ENCODE measurements around the gene NCAPD2.

NCAPD2 gene

DNA sequence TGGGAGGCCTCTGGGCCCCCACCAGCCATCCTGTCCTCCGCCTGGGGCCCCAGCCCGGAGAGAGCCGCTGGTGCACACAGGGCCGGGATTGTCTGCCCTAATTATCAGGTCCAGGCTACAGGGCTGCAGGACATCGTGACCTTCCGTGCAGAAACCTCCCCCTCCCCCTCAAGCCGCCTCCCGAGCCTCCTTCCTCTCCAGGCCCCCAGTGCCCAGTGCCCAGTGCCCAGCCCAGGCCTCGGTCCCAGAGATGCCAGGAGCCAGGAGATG, 39.7 kb downstream of the NCAPD2 start:
- DNase-seq (ENCODE audit: low read depth in 2 of 2): no peak

DNA sequence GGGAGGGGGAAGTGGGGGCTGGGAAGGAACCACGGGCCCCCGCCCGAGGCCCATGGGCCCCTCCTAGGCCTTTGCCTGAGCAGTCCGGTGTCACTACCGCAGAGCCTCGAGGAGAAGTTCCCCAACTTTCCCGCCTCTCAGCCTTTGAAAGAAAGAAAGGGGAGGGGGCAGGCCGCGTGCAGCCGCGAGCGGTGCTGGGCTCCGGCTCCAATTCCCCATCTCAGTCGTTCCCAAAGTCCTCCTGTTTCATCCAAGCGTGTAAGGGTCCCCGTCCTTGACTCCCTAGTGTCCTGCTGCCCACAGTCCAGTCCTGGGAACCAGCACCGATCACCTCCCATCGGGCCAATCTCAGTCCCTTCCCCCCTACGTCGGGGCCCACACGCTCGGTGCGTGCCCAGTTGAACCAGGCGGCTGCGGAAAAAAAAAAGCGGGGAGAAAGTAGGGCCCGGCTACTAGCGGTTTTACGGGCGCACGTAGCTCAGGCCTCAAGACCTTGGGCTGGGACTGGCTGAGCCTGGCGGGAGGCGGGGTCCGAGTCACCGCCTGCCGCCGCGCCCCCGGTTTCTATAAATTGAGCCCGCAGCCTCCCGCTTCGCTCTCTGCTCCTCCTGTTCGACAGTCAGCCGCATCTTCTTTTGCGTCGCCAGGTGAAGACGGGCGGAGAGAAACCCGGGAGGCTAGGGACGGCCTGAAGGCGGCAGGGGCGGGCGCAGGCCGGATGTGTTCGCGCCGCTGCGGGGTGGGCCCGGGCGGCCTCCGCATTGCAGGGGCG, 40.2 kb downstream of the NCAPD2 start, which contains the start of gene GAPDH:
Gene GAPDH (plus strand): TSS at position 595 of the 772 bp plus-strand sequence. CDS start 316 bp downstream, outside the sequence.
- peak; percentile 87 for DNase-seq (ENCODE audit: low read depth in 2 of 2)

DNA sequence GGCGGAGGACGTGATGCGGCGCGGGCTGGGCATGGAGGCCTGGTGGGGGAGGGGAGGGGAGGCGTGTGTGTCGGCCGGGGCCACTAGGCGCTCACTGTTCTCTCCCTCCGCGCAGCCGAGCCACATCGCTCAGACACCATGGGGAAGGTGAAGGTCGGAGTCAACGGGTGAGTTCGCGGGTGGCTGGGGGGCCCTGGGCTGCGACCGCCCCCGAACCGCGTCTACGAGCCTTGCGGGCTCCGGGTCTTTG, 40.7 kb downstream of the NCAPD2 start:
- no peak for DNase-seq (ENCODE audit: low read depth in 2 of 2)

DNA sequence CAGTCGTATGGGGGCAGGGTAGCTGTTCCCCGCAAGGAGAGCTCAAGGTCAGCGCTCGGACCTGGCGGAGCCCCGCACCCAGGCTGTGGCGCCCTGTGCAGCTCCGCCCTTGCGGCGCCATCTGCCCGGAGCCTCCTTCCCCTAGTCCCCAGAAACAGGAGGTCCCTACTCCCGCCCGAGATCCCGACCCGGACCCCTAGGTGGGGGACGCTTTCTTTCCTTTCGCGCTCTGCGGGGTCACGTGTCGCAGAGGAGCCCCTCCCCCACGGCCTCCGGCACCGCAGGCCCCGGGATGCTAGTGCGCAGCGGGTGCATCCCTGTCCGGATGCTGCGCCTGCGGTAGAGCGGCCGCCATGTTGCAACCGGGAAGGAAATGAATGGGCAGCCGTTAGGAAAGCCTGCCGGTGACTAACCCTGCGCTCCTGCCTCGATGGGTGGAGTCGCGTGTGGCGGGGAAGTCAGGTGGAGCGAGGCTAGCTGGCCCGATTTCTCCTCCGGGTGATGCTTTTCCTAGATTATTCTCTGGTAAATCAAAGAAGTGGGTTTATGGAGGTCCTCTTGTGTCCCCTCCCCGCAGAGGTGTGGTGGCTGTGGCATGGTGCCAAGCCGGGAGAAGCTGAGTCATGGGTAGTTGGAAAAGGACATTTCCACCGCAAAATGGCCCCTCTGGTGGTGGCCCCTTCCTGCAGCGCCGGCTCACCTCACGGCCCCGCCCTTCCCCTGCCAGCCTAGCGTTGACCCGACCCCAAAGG, 41.2 kb downstream of the NCAPD2 start:
- peak; percentile 66 to 72 for DNase-seq (ENCODE audit: low read depth in 2 of 2)

DNA sequence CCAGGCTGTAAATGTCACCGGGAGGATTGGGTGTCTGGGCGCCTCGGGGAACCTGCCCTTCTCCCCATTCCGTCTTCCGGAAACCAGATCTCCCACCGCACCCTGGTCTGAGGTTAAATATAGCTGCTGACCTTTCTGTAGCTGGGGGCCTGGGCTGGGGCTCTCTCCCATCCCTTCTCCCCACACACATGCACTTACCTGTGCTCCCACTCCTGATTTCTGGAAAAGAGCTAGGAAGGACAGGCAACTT, 41.7 kb downstream of the NCAPD2 start:
- DNase-seq (ENCODE audit: low read depth in 2 of 2): no peak

DNA sequence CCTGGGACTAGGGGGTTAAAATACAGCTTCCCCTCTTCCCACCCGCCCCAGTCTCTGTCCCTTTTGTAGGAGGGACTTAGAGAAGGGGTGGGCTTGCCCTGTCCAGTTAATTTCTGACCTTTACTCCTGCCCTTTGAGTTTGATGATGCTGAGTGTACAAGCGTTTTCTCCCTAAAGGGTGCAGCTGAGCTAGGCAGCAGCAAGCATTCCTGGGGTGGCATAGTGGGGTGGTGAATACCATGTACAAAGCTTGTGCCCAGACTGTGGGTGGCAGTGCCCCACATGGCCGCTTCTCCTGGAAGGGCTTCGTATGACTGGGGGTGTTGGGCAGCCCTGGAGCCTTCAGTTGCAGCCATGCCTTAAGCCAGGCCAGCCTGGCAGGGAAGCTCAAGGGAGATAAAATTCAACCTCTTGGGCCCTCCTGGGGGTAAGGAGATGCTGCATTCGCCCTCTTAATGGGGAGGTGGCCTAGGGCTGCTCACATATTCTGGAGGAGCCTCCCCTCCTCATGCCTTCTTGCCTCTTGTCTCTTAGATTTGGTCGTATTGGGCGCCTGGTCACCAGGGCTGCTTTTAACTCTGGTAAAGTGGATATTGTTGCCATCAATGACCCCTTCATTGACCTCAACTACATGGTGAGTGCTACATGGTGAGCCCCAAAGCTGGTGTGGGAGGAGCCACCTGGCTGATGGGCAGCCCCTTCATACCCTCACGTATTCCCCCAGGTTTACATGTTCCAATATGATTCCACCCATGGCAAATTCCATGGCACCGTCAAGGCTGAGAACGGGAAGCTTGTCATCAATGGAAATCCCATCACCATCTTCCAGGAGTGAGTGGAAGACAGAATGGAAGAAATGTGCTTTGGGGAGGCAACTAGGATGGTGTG, 42.3 kb downstream of the NCAPD2 start:
- no peak for DNase-seq (ENCODE audit: low read depth in 2 of 2)

DNA sequence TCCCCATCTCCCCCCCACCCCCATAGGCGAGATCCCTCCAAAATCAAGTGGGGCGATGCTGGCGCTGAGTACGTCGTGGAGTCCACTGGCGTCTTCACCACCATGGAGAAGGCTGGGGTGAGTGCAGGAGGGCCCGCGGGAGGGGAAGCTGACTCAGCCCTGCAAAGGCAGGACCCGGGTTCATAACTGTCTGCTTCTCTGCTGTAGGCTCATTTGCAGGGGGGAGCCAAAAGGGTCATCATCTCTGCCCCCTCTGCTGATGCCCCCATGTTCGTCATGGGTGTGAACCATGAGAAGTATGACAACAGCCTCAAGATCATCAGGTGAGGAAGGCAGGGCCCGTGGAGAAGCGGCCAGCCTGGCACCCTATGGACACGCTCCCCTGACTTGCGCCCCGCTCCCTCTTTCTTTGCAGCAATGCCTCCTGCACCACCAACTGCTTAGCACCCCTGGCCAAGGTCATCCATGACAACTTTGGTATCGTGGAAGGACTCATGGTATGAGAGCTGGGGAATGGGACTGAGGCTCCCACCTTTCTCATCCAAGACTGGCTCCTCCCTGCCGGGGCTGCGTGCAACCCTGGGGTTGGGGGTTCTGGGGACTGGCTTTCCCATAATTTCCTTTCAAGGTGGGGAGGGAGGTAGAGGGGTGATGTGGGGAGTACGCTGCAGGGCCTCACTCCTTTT, 43.1 kb downstream of the NCAPD2 start:
- peak in 1 of 2 donors; percentile 15 for DNase-seq (ENCODE audit: low read depth in 2 of 2)

DNA sequence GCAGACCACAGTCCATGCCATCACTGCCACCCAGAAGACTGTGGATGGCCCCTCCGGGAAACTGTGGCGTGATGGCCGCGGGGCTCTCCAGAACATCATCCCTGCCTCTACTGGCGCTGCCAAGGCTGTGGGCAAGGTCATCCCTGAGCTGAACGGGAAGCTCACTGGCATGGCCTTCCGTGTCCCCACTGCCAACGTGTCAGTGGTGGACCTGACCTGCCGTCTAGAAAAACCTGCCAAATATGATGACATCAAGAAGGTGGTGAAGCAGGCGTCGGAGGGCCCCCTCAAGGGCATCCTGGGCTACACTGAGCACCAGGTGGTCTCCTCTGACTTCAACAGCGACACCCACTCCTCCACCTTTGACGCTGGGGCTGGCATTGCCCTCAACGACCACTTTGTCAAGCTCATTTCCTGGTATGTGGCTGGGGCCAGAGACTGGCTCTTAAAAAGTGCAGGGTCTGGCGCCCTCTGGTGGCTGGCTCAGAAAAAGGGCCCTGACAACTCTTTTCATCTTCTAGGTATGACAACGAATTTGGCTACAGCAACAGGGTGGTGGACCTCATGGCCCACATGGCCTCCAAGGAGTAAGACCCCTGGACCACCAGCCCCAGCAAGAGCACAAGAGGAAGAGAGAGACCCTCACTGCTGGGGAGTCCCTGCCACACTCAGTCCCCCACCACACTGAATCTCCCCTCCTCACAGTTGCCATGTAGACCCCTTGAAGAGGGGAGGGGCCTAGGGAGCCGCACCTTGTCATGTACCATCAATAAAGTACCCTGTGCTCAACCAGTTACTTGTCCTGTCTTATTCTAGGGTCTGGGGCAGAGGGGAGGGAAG, 43.9 kb downstream of the NCAPD2 start:
- peak; percentile 69 to 78 for DNase-seq (ENCODE audit: low read depth in 2 of 2)

DNA sequence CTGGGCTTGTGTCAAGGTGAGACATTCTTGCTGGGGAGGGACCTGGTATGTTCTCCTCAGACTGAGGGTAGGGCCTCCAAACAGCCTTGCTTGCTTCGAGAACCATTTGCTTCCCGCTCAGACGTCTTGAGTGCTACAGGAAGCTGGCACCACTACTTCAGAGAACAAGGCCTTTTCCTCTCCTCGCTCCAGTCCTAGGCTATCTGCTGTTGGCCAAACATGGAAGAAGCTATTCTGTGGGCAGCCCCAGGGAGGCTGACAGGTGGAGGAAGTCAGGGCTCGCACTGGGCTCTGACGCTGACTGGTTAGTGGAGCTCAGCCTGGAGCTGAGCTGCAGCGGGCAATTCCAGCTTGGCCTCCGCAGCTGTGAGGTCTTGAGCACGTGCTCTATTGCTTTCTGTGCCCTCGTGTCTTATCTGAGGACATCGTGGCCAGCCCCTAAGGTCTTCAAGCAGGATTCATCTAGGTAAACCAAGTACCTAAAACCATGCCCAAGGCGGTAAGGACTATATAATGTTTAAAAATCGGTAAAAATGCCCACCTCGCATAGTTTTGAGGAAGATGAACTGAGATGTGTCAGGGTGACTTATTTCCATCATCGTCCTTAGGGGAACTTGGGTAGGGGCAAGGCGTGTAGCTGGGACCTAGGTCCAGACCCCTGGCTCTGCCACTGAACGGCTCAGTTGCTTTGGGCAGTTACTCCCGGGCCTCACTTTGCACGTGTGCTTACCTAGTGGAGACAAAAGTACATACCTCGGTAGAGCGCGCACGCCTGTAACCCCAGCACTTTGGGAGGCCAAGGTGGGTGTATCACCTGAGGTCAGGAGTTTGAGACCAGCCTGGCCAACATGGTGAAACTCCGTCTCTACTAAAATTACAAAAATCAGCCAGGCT, 44.8 kb downstream of the NCAPD2 start:
- peak in 1 of 2 donors; percentile 24 for DNase-seq (ENCODE audit: low read depth in 2 of 2)

DNA sequence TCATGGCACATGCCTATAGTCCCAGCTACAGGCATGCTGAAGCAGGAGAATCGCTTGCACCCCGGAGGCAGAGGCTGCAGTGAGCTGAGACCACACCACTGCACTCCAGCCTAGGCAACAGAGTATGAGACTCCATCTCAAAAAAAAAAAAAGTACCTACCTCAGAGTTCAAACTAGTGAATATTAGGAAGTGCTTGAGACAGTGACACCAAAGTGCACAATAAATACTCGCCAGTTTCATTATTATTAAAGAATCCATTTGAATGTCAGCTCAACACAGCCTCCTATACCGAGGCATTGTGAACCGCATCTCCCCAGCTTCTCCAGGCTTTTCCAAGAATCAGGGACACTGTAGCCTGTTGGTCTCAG, 45.4 kb downstream of the NCAPD2 start:
- DNase-seq (ENCODE audit: low read depth in 2 of 2): peak in 1 of 2 donors; percentile 14

DNA sequence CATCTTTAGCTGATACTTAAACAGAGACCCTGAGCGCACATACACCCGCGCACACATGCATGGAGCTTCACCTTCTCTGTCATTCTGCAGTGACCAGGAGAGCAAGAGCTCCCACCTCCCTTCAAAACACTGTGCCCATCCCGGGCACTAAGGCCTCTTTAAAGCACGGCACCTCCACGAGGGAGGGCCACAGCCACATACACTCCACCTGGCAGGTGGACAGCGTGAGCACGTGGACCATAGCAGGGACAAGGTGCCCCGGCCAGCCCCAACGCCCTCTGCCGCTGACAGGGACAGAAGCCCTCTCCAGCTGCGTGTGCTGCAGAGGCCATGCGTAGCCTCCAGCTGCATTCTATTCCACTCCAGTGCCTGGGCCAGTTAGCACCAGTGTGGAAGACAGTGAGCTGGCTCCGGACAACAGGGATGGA, 45.8 kb downstream of the NCAPD2 start:
- DNase-seq (ENCODE audit: low read depth in 2 of 2): no peak

DNA sequence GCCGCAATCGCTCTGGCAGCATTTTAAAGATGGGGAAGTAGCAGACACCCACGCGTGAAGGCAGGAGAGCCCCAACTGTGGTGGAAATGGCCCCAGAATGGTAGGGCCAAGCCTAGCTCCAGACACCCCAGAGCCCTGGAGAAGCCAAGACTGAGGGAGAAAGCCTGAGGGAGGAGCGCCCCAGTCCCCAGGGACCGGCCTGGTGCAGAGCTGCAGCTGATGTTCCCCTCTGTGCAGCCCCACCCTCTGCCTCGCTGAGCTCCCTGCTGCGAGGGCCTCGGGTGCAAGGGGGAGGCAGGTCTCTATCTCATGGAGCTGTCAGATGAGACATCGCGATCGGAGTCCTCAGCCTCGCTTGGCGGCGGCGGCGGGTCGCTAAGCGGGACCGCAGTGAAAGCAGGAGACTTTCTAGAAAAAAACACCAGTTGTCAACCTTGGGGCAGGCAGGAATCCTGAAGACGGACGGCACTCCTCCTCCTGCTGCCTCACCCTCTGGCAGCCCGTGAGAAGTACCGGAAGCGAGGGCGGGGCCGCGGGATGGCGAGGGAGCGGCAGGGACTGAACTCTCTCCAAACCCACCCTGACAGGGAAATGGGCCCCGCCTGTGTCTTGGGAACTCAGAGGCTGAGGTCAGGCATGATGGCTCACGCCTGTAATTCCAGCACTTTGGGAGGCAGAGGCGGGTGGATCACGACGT, 46.4 kb downstream of the NCAPD2 start:
- peak in 1 of 2 donors; percentile 22 for DNase-seq (ENCODE audit: low read depth in 2 of 2)

DNA sequence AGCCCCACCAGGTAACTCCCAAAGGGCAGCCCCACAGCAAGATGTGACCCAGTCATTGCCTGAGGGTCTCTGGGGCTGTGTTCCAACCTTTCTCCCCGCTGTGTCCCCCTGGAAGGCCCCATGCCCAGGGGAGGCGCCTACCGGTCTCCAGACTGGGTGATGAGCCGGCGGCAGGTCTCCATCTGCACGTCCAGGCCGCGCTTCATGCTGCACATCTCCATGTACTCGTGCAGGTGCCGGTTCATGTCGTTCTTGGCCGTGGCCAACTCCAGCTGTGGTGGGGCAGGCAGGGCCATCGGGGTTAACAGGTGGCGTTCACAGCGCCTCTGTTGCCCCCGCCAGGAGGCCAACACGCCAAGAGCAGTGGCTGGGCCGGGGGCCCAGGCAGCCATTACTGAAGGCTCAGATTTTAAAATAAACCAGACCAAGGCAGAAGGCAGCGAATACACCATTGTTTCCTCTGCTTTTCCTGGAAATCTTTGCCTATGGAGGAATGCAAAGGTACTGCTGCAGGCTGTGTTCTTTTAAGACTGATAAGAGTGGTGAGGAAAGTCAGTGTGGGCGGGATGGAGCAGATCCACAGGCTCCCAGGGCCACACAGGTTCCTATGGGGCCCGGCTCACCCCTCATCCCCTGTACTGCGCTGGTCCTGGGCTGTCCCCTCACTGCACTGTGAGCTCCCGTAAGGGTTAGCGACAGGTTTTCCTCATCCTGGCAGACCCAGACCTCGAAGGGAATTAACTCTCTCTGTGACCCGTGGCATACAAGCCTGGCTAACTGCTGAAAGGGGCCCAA, 47.7 kb downstream of the NCAPD2 start:
- no peak for DNase-seq (ENCODE audit: low read depth in 2 of 2)

DNA sequence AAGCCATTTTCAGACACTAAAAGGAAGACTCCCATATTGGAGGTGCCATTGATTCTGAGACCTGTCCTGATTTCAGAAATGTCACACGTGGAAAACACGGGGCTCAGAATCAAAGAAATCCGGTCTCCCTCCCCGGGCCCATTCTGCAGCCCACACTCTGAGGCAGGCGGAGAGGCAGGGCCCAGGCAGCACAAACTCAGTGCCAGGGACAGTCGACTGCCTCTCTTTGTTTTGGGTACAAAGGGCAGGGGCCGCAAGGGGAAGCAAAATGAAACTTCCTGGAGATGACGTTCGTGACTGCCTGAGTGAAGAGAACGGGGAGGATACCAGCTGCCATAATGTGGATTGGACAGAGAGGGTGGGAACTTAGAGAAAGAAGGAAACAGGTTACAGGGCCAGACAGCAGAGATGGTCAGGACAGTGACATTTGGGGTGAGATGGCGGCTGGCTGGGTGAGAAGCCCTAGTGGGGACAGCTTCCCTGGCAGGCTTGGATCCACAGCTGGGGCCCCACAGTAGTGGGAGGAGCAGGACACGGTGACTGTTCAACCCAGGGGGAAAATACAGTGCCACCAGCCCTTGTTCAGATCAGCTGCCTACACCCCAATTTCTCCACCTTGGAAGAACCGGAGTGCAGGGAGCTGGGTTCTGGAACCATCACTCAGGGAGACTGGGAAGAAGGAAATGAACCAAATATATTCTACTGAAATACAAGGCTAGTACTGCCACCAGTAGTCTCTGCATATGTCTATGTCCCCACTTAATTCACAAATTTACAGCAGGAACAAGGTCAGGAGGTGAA, 48.5 kb downstream of the NCAPD2 start:
- no peak for DNase-seq (ENCODE audit: low read depth in 2 of 2)

DNA sequence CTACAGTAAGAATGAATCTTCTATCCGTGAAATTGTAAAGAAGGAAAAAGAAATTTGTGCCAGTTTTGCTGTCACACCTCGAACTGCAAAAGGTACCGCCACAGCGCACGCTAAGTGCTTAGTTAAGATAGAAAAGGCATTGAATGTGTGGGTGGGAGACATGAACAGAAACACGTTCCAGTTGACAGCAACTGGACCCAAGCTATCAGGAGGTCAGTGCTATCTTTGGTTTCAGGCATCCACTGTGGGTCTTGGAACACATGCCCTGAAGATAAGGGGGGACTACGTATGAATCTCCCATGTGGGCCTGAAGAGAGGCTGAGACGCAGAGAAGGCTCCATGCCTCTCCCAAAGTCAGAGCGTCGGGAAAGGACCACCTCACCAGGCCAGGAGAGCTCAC, 52.1 kb downstream of the NCAPD2 start:
- no peak for DNase-seq (ENCODE audit: low read depth in 2 of 2)

DNA sequence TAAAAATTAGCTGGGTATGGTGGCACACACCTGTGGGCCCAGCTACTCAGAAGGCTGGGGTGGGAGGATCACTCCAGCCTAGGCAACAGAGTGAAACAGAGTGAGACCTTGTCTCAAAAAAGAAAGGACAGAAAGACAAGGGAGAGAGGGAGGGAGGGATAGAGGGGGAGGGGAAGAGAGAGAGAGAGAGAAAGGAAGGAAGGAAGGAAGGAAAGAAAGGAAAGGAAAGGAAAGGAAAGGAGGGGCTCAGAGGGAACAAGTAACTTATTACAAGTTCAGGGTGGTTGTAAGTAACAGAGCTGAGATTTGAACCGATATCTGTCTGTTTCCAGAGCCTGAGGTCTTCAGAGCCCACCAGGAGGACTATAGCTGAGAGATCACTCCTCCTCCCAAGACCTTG, 53.7 kb downstream of the NCAPD2 start:
- DNase-seq (ENCODE audit: low read depth in 2 of 2): no peak

DNA sequence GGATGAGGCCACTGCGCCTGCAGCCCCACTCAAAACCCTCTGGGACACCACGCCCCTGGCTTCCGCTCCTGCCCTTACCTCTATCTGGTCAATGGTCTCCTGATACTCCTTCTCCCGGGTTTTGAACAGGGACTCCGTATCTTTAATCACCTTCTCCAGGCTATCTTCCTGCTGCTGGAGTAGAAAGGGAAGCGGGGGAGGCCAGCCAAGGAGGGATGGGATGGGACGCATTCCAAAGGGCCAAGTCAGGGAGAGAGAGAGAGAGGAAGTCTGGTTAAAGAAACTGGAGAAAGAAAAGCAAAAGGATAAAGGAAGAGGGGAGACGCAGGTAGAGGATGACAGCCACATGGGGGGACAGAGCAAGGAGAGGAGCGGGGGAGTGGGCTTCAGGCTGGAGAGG, 54.1 kb downstream of the NCAPD2 start:
- DNase-seq (ENCODE audit: low read depth in 2 of 2): no peak

DNA sequence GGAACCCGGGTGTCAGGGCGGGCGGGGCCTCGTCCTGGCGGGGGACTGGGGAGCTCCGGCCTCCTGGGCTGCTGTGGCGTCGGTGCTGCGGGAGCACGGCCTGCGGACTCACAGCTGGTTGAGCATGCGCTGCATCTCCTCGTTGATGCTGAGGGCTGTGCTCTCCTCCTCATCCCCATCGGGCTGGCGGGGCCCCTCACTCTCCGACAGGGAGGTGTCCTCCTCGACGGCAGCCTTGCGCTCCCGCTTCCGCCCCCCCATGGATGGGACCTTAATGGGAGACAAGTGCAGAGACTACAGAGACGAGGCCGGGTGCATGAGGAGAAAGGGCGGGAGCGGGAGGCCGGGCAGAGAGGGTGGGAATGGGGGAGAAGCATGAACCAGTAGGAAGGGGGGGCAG, 54.7 kb downstream of the NCAPD2 start:
- DNase-seq (ENCODE audit: low read depth in 2 of 2): no peak
